Gastrocnemius medialis (tissue), 4 donors: ENCODE measurements around the gene DOCK4.

Source experiments
- CTCF ChIP-seq, 5 experiments: fragments of 450-650 bp in 3 of 5; fragments of 200-600 bp in 2 of 5; sonication (generic) in 2 of 5; IDR thresholded peaks in 4 of 5; conservative IDR thresholded peaks in 1 of 5; 1 replicate in 4 of 5; 2 replicates in 1 of 5; pipeline ENCODE4 v1.5.1; 2016 to 2019; ENCODE audit warnings: antibody characterized with exemption in 5 of 5, mild to moderate bottlenecking in 3 of 5, moderate library complexity in 3 of 5
- POLR2A ChIP-seq, 2 donors: fragments of 450-650 bp; IDR thresholded peaks; one replicate each; pipeline ENCODE4 v1.6.1; 2017; ENCODE audit warnings: antibody characterized with exemption in 2 of 2, mild to moderate bottlenecking in 2 of 2, moderate library complexity in 2 of 2

GRCh38 chr7:112053737-112054069 lies 152.5 kb downstream of the DOCK4 start:
- TF ChIP-seq CTCF (IDR thresholded peaks at IDR 0.05 in 4 of 5, conservative IDR thresholded peaks at IDR 0.05 in 1 of 5) (no peak), POLR2A (IDR thresholded peaks at IDR 0.05) (no peak)
